Measurements from ENCODE around the gene EIF2AK3. TPM values are rescaled to one million over a fixed set of nuclear protein-coding genes. Genes with fewer than 3 reads are reported as not detected.

EIF2AK3 gene
- total RNA-seq, 1 donor from 2014 or later, result 16.6 TPM

DNA sequence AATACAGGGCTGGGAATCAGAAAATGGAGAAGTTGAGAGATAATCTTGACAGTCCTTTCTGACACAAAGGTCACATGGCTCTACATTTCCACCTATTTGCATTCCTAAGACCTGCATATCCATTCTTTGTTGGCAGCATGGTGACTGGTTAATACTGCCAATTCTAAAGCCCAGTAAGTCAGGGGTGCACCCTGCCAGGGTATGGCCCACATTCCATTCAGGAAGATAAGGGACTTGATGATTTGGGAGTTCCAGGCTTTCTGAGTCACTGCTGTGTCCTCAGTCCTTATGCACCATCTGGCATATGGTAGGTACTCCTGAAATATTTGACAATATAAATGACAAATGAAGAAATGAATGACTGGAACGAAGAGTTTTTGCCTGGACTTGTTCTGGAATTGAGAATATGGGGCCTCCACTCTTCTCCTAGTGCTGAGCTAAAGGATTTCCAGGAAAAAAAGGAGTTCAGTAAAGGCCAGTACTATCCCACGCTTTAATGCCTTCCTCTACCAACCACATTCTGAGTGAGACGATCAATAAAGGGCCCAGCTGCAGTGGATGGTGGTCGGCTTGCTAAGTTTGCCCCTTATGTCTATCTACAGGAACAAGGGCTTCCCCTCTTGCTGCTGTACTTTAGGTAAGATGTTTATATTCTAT lies 31.7 kb upstream of the EIF2AK3 start:
- Mint-ChIP-seq H3K27ac (ENCODE audit: unreplicated experiment) (peak overlapping the region; percentile 89), H3K9me3 (ENCODE audit: unreplicated experiment) (no peaks in the 10 kb centered on the region)

DNA sequence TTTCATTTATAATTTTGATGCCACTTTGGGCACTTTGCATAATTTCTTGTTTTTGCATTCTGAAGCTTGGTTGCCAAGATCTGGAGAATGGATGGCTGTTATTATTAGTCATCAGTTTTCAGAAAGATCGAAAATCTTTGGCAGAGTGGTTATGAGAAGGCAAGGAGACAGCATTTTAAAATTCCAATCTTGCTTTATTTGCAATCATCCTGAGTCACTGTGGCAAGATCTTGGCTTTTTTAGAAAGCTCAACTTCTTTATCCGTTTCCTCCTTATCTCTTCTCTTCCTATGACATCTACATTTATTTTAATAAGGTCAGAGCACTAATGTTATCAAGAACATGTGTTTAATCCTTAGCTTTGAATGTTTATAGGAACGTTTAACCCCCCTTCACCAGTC lies 31.1 kb upstream of the EIF2AK3 start:
- Mint-ChIP-seq H3K36me3 (ENCODE audit: unreplicated experiment) (no peaks in the 10 kb centered on the region), H3K27me3 (ENCODE audit: unreplicated experiment) (no peaks in the 10 kb centered on the region), H3K4me3 (ENCODE audit: unreplicated experiment) (no peak overlapping the region), H3K9me3 (ENCODE audit: unreplicated experiment) (no peaks in the 10 kb centered on the region), H3K4me1 (ENCODE audit: unreplicated experiment) (peaks cover 21% of the 10 kb centered on the region), H3K27ac (ENCODE audit: unreplicated experiment) (peak overlapping the region; percentile 7)
- no peak for DNase-seq (ENCODE audit: extremely low spot score, unreplicated experiment)
- TF ChIP-seq, protein P1, sequence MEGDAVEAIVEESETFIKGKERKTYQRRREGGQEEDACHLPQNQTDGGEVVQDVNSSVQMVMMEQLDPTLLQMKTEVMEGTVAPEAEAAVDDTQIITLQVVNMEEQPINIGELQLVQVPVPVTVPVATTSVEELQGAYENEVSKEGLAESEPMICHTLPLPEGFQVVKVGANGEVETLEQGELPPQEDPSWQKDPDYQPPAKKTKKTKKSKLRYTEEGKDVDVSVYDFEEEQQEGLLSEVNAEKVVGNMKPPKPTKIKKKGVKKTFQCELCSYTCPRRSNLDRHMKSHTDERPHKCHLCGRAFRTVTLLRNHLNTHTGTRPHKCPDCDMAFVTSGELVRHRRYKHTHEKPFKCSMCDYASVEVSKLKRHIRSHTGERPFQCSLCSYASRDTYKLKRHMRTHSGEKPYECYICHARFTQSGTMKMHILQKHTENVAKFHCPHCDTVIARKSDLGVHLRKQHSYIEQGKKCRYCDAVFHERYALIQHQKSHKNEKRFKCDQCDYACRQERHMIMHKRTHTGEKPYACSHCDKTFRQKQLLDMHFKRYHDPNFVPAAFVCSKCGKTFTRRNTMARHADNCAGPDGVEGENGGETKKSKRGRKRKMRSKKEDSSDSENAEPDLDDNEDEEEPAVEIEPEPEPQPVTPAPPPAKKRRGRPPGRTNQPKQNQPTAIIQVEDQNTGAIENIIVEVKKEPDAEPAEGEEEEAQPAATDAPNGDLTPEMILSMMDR (IDR thresholded peaks at IDR 0.05), result no peak

More for the DNA sequence above, 31.7 kb upstream of the EIF2AK3 start:
- Mint-ChIP-seq H3K27me3 (ENCODE audit: unreplicated experiment) (peaks cover 2% of the 10 kb centered on the region), H3K4me3 (ENCODE audit: unreplicated experiment) (peak overlapping the region; percentile 58), H3K36me3 (ENCODE audit: unreplicated experiment) (no peaks in the 10 kb centered on the region), H3K4me1 (ENCODE audit: unreplicated experiment) (peaks cover 21% of the 10 kb centered on the region)
- TF ChIP-seq, protein P1 (IDR thresholded peaks at IDR 0.05), result no peak
- no peak for DNase-seq (ENCODE audit: extremely low spot score, unreplicated experiment)

DNA sequence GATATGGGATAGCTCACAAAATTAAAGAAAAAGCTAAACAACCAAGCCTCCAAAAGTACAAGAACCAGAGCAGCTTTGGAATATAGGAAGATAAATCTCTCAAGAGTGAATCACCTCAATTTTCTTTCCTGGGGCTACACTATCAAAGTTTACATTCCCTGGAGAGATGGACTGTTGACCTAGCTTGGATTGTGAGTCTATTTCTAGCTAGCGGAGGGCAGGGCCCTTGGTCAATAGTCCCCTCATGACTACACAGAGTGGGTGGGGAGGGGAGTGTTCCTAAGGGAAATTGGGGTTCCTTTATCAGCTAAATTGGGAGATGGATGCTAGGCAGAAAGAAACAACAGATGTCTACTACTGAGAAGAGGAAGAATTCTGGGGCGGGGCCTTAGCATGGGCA lies 29.9 kb upstream of the EIF2AK3 start:
- Mint-ChIP-seq H3K27me3 (ENCODE audit: unreplicated experiment) (no peaks in the 10 kb centered on the region), H3K27ac (ENCODE audit: unreplicated experiment) (no peak overlapping the region), H3K4me1 (ENCODE audit: unreplicated experiment) (peaks cover 21% of the 10 kb centered on the region), H3K4me3 (ENCODE audit: unreplicated experiment) (no peak overlapping the region), H3K36me3 (ENCODE audit: unreplicated experiment) (no peaks in the 10 kb centered on the region), H3K9me3 (ENCODE audit: unreplicated experiment) (no peaks in the 10 kb centered on the region)
- no peak for DNase-seq (ENCODE audit: extremely low spot score, unreplicated experiment)
- TF ChIP-seq, protein P1 (IDR thresholded peaks at IDR 0.05), result no peak

DNA sequence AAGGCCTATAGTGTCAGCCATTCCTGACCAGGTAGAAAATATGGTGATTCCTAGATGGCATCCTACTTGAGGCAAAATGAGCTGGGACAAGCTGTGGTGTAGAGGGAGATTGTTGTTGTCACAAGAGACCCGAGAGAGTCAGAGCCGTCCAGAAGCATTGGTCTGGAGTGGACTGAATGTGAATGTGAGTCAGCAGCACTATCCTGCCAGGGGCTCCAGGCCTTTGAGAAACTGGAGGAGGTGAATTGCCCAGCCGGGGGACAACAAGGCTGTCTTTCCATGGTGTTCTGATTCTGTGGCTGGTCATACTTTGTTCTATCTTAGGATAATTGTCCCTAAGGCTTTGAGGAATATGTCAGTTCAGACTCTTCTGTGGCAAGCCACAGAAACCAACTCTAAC lies 29.4 kb upstream of the EIF2AK3 start:
- Mint-ChIP-seq H3K27me3 (ENCODE audit: unreplicated experiment) (no peaks in the 10 kb centered on the region), H3K27ac (ENCODE audit: unreplicated experiment) (no peak overlapping the region), H3K4me3 (ENCODE audit: unreplicated experiment) (no peak overlapping the region), H3K36me3 (ENCODE audit: unreplicated experiment) (no peaks in the 10 kb centered on the region), H3K9me3 (ENCODE audit: unreplicated experiment) (no peaks in the 10 kb centered on the region), H3K4me1 (ENCODE audit: unreplicated experiment) (peaks cover 21% of the 10 kb centered on the region)
- no peak for DNase-seq (ENCODE audit: extremely low spot score, unreplicated experiment)
- TF ChIP-seq, protein P1 (IDR thresholded peaks at IDR 0.05), result no peak

DNA sequence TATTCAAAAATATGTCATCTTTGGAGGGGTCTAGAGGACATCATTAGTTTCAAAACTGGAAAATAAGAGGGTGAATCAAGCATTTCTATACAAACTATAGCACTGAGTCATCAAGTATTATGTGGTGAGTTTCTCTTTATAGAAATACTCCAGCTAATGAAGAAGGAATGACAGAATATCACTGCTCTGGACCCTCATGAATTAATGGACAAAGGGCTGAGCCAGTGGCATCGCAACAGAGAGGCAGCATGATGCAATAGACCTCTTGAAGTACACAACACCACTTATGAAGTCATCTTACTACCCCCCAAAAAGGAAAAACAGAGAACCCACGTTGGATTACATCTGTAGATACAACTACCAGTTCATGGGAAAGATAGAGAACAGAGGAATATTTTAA lies 27.4 kb upstream of the EIF2AK3 start:
- Mint-ChIP-seq H3K4me1 (ENCODE audit: unreplicated experiment) (peaks cover 19% of the 10 kb centered on the region), H3K9me3 (ENCODE audit: unreplicated experiment) (no peaks in the 10 kb centered on the region), H3K4me3 (ENCODE audit: unreplicated experiment) (no peak overlapping the region), H3K36me3 (ENCODE audit: unreplicated experiment) (no peaks in the 10 kb centered on the region), H3K27me3 (ENCODE audit: unreplicated experiment) (peaks cover 5% of the 10 kb centered on the region), H3K27ac (ENCODE audit: unreplicated experiment) (no peak overlapping the region)
- TF ChIP-seq, protein P1 (IDR thresholded peaks at IDR 0.05), result no peak
- DNase-seq (ENCODE audit: extremely low spot score, unreplicated experiment), result no peak

All from osteocyte (in vitro differentiated cells).